Adrenal gland (tissue), 12 donors: ENCODE data around the gene MFRP. TPM values are rescaled to one million over a fixed set of nuclear protein-coding genes. Genes with fewer than 3 reads are reported as not detected.
A peak's percentile ranks its signal among the peaks of the same experiment; 100 is the strongest.

Source experiments
- DNase-seq, 7 donors: peaks; one replicate each; pipeline ENCODE4 v3.0.0-alpha.2; 2019 to 2020
- H3K27ac ChIP-seq, 5 donors: fragments of 200-600 bp; sonication (generic) in 4 of 5; 1 replicate in 3 of 5; 2 replicates in 2 of 5; pipeline versions ENCODE4 v1.5.1 to v1.8.0; 2016 to 2020; ENCODE audit warnings: mild to moderate bottlenecking in 1 of 5
- H3K27me3 ChIP-seq: fragments of 200-600 bp; 2 replicates; pipeline ENCODE4 v1.8.0; 2021
- H3K36me3 ChIP-seq, 2 donors: fragments of 200-600 bp; replicated peaks in 1 of 2; 1 replicate in 1 of 2; 2 replicates in 1 of 2; pipeline versions ENCODE4 v1.5.1 to v1.8.0; 2018 to 2022
- H3K4me1 ChIP-seq, 2 donors: fragments of 200-600 bp; replicated peaks in 1 of 2; 1 replicate in 1 of 2; 2 replicates in 1 of 2; pipeline versions ENCODE4 v1.5.1 to v1.8.0; 2018 to 2021
- H3K4me3 ChIP-seq, 4 donors: fragments of 200-600 bp; sonication (generic) in 3 of 4; one replicate each; pipeline ENCODE4 v1.5.1; 2016 to 2018
- H3K9me3 ChIP-seq, 3 donors: fragments of 200-600 bp; sonication (generic) in 1 of 3; replicated peaks in 1 of 3; 1 replicate in 2 of 3; 2 replicates in 1 of 3; pipeline versions ENCODE4 v1.5.1 to v1.8.0; 2016 to 2021
- POLR2A ChIP-seq, 2 donors: fragments of 450-650 bp; IDR thresholded peaks; one replicate each; pipeline ENCODE4 v1.6.1; 2017; ENCODE audit warnings: antibody characterized with exemption in 2 of 2, mild to moderate bottlenecking in 2 of 2, moderate library complexity in 1 of 2
- WGBS, 4 donors: extraction: QIAGEN DNeasy Blood & Tissue Kit in 2 of 4; methylation state at CpG; one replicate each; pipeline versions ENCODE4 v1.1.5 to v1.1.7; 2013 to 2017; 5-methylcytosine and 5-hydroxymethylcytosine counted together
- intact Hi-C, 2 donors: fragments of 100-400 bp; cut with DNase I; formaldehyde crosslinking; loops; one replicate each; pipeline versions ENCODE4 v1.14.1 to v1.15.0; 2022 to 2023
- polyA plus RNA-seq, 3 donors: library from polyadenylated mRNA; stranded (reverse); fragments of 200-250 nt in 2 of 3; fragments of 350-450 nt in 1 of 3; fragmentation: Illumina TruSeq in 1 of 3; extraction: RNeasy Lipid Tissue Mini Kit (QIAGEN cat#74804) in 1 of 3; gene quantifications; one replicate each; pipeline ENCODE4 v1.2.3, GENCODE V29; 2013 to 2014
- total RNA-seq, 9 donors: library from RNA; depleted of rRNA in 4 of 9; stranded (reverse); fragments of >200 nt in 4 of 9; fragments of 120-200 nt in 1 of 9; fragmentation: NEBNext Ultra II Directional in 1 of 9; extraction: Animal tissue kit (Norgen Biotek cat#: 25700) in 1 of 9; gene quantifications; one replicate each; pipeline versions ENCODE4 v1.1.0 to v1.2.4, GENCODE V29; 2013 to 2023
- TF ChIP-seq, protein P1 (sequence below), 6 experiments: fragments of 450-650 bp in 4 of 6; fragments of 200-600 bp in 2 of 6; sonication (generic) in 1 of 6; IDR thresholded peaks; 1 replicate in 5 of 6; 2 replicates in 1 of 6; pipeline versions ENCODE4 v1.5.1 to v1.8.0; 2016 to 2021; ENCODE audit warnings: antibody characterized with exemption in 6 of 6, mild to moderate bottlenecking in 2 of 6, moderate library complexity in 1 of 6
- donor health status: healthy with polysubstance abuse.
- donor health status: Bipolar disorder and iron deficiency.
- donor health status: DM: yes; HTN: yes; CAD: no.
- donor health status: DM: no; HTN: no; CAD: no.
- donor health status: DM: no; HTN: no; CAD: no.
- donor health status: DM: yes; HTN: yes; CAD: no.

The MFRP gene
- total and polyA plus RNA-seq, 12 donors: under 0.01 TPM; not detected in 11

DNA sequence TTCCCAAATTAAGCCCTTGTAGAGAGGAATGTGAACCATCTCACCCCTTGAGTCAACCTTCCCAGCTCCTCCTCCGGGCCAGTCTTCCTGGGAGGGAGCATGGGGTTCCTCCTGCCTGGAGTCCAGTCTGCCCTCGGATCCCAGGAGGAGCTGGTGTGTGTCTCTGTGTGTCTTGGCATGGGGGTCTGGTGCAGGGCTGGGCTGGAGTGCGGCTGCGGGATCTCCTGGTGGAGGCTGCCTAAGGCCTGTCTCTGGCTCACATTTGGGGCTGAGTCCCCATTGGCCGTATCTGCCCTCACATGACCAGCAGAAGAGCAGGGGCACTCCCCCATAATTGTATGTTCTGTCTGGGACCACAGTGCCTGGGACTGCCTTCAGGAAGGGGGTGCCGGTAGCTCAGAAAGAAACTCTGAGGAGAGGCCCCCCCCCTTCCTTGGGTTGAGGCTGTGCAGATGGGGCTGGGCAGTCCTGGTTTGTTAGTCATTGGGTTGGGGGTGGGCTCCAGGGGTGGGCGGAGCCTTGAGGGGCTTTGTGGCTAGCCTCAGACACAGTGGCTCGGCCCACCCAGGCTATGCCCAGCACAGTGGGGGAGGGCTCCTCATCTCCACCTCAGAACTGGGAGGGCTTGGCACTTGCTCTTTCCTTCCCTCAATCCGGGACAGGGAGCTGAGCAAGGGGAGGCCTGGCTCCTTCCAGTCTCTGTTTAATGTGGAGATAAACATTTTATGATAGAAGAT, 8.8 kb downstream of the MFRP start:
- TF ChIP-seq POLR2A (IDR thresholded peaks at IDR 0.05): no peak
- TF ChIP-seq, protein P1, sequence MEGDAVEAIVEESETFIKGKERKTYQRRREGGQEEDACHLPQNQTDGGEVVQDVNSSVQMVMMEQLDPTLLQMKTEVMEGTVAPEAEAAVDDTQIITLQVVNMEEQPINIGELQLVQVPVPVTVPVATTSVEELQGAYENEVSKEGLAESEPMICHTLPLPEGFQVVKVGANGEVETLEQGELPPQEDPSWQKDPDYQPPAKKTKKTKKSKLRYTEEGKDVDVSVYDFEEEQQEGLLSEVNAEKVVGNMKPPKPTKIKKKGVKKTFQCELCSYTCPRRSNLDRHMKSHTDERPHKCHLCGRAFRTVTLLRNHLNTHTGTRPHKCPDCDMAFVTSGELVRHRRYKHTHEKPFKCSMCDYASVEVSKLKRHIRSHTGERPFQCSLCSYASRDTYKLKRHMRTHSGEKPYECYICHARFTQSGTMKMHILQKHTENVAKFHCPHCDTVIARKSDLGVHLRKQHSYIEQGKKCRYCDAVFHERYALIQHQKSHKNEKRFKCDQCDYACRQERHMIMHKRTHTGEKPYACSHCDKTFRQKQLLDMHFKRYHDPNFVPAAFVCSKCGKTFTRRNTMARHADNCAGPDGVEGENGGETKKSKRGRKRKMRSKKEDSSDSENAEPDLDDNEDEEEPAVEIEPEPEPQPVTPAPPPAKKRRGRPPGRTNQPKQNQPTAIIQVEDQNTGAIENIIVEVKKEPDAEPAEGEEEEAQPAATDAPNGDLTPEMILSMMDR (IDR thresholded peaks at IDR 0.05): no peak
- no peak for DNase-seq
- 44 to 59% (median 58%) methylated on average over 3 to 9 of the region's 9 CpGs for WGBS, 4 donors
- Histone ChIP-seq H3K36me3 (peaks cover 0 to 11% of the 10 kb centered on the region in 2 donors), H3K27me3 (no peaks in the 10 kb centered on the region), H3K4me1 (peaks cover 23 to 50% of the 10 kb centered on the region in 2 donors), H3K4me3 (no peak overlapping the region), H3K9me3 (no peaks in the 10 kb centered on the region), H3K27ac (peak overlapping the region in 1 of 5 donors; percentile 23)
- intact Hi-C loops: loop anchor here in 1 of 2 donors (10.0 kb wide), 2 partner anchors 63 to 133 kb away; partner anchors contain the start of gene CBL

GRCh38 chr11:119336744-119337469, 9.6 kb downstream of the MFRP start:
- DNase-seq: no peak
- no peak for TF ChIP-seq POLR2A (IDR thresholded peaks at IDR 0.05)
- TF ChIP-seq, protein P1 (IDR thresholded peaks at IDR 0.05): no peak
- Histone ChIP-seq H3K27me3 (no peaks in the 10 kb centered on the region), H3K36me3 (peaks cover 0 to 11% of the 10 kb centered on the region in 2 donors), H3K27ac (no peak overlapping the region), H3K4me1 (peaks cover 23 to 50% of the 10 kb centered on the region in 2 donors), H3K4me3 (no peak overlapping the region), H3K9me3 (no peaks in the 10 kb centered on the region)
- 81 to 89% (median 87%) methylated on average over 9 of the region's 9 CpGs for WGBS, 4 donors
- intact Hi-C loops: loop anchor here in 1 of 2 donors (10.0 kb wide), 2 partner anchors 62 to 132 kb away; partner anchors contain the start of gene CBL

DNA sequence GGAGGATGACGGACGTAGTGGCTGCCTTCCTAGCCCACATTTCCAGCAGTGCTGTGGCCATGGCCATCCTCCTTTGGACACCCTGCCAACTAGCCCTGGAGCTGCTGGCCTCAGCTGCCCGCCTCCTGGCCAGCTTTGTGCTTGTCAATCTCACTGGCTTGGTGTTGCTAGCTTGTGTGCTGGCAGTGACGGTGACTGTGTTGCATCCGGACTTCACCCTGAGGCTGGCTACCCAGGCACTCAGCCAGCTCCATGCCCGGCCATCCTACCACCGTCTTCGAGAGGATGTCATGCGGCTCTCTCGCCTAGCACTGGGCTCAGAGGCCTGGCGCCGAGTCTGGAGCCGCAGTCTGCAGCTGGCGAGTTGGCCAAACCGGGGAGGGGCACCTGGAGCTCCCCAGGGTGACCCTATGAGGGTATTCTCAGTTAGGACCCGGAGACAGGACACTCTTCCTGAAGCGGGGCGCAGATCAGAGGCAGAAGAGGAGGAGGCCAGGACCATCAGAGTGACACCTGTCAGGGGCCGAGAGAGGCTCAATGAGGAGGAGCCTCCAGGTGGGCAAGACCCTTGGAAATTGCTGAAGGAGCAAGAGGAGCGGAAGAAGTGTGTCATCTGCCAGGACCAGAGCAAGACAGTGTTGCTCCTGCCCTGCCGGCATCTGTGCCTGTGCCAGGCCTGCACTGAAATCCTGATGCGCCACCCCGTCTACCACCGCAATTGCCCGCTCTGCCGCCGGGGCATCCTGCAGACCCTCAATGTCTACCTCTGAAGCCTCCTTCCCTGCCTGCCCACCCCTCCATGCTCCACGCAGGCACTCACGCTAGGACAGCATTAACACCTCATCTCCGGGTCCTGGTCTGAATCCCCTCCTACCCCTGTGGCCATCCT, 10.6 kb downstream of the MFRP start:
- H3K4me3 ChIP-seq: no peak overlapping the region
- H3K4me1 ChIP-seq: peaks cover 23 to 41% of the 10 kb centered on the region in 2 donors
- peaks cover 0 to 11% of the 10 kb centered on the region in 2 donors for H3K36me3 ChIP-seq
- TF ChIP-seq, protein P1 (IDR thresholded peaks at IDR 0.05): no peak
- no peak for TF ChIP-seq POLR2A (IDR thresholded peaks at IDR 0.05)
- H3K27ac ChIP-seq: no peak overlapping the region
- peak in 1 of 7 donors; percentile 38 for DNase-seq
- intact Hi-C loops: loop anchor here in 1 of 2 donors (10.0 kb wide), 2 partner anchors 61 to 131 kb away; partner anchors contain the start of gene CBL
- H3K9me3 ChIP-seq: no peaks in the 10 kb centered on the region
- no peaks in the 10 kb centered on the region for H3K27me3 ChIP-seq
- WGBS, 4 donors: 86 to 96% (median 91%) methylated on average over 16 to 30 of the region's 30 CpGs
